LNCaP clone FGC (cell line): ENCODE measurements around the gene FRS2.

Experiments
- DNase-seq: peaks from one replicate; pipeline ENCODE4 v3.0.0-alpha.2; 2011; ENCODE audit warnings: low read depth
- H3K4me3 ChIP-seq: 2 replicates; pipeline ENCODE4 v1.5.1; 2011; ENCODE audit warnings: mild to moderate bottlenecking, low read depth, low read length, control low read depth
- TF ChIP-seq, protein P1 (sequence below): IDR thresholded peaks from 2 replicates; pipeline ENCODE4 v1.5.1; 2012; ENCODE audit warnings: mild to moderate bottlenecking; ENCODE audit not compliant: control insufficient read depth, insufficient read depth; ENCODE audit errors: extremely low read depth

Gene FRS2

DNA sequence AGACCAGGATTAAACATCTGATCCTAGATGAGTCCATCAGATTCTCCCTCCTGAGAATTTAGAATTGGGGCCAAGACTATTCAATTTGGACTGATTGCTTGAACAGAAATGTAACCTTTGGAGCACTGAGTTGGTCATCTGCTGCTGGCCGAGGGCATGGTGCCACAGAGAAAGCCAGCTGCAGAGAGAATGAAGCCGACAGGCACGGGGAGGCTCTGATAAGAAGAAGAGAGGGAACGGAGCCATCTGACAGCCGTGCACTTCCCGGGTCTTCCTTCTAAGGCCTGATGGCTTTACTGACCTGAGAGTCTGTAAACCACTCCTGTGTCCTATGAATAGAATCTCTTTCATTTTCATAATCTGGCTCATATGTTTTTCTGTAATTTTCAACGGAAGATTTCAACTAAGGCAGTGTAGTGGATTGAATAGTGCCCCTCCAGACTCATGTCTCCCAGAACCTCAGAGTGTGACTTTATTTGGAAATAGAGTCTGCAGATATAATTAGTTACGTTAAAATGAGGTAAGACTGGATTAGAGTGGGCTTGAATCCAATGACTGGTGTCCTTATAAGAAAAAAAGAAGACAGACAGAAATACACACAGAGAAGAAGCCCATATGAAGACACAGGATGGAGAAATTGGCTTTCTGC is 39.1 kb upstream of the FRS2 start:
- TF ChIP-seq, protein P1, sequence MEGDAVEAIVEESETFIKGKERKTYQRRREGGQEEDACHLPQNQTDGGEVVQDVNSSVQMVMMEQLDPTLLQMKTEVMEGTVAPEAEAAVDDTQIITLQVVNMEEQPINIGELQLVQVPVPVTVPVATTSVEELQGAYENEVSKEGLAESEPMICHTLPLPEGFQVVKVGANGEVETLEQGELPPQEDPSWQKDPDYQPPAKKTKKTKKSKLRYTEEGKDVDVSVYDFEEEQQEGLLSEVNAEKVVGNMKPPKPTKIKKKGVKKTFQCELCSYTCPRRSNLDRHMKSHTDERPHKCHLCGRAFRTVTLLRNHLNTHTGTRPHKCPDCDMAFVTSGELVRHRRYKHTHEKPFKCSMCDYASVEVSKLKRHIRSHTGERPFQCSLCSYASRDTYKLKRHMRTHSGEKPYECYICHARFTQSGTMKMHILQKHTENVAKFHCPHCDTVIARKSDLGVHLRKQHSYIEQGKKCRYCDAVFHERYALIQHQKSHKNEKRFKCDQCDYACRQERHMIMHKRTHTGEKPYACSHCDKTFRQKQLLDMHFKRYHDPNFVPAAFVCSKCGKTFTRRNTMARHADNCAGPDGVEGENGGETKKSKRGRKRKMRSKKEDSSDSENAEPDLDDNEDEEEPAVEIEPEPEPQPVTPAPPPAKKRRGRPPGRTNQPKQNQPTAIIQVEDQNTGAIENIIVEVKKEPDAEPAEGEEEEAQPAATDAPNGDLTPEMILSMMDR = no peak
- DNase-seq = no peak
- no peak overlapping the region for H3K4me3 ChIP-seq

DNA sequence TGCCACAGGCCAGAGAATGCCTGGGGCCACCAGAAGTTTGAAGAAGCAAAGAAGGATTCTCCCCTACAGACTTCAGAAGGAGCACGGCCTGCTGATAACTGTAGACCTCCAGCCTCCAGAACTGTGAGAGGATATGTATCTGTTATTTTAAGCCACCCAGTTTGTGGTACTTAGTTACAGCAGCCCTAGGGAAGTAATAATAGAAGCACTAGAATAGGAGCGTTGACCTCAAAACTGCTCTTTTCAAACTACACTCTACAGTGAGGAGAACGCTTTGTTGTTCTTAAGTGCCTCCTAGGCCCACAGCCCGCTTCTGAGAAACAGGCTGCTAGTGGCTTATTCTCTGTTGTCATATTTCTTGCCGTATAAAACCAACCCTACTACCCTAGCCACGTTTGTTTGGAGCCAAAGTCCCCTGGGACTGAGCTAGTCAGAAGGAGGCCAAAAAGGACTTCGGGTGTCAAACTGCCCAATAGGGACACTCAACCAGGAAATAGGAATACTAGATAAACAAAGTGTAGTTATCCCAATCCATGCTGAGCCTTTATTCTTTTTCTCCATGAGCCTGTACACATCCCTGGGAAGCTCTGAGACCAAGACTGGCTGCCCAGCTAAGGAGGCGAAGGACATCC is 38.5 kb upstream of the FRS2 start:
- no peak for DNase-seq
- TF ChIP-seq, protein P1 = no peak
- H3K4me3 ChIP-seq = no peak overlapping the region

DNA sequence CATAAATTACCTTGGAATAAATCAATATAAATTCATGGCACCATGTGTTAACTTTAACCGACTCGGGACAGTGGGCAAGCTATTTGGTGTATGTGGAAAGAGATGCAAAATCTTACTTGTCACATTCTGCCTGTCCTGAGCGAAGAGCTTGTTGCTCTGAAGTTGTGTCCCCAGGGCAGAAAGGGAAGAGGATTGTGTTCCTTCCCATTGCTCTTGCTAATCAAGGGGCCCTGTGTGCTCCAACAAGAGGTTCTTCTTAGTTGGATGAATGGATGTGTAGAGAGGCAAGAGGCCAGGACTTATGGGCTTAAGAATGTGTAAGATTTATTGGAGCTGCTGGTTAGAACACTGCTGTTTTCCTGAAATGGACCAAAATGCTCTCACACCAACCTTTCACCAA is 36.5 kb upstream of the FRS2 start:
- TF ChIP-seq, protein P1 = no peak
- no peak for DNase-seq
- H3K4me3 ChIP-seq = no peak overlapping the region

GRCh38 chr12:69435644-69436043 is 34.5 kb upstream of the FRS2 start:
- no peak overlapping the region for H3K4me3 ChIP-seq
- TF ChIP-seq, protein P1 = no peak
- DNase-seq = no peak

GRCh38 chr12:69437073-69437472 is 33.1 kb upstream of the FRS2 start:
- TF ChIP-seq, protein P1 = no peak
- no peak for DNase-seq
- no peak overlapping the region for H3K4me3 ChIP-seq

- H3K4me3 ChIP-seq = no peak overlapping the region
- no peak for DNase-seq
- TF ChIP-seq, protein P1 = no peak
Measured at GRCh38 chr12:69438539-69438938, 31.6 kb upstream of the FRS2 start.

- TF ChIP-seq, protein P1 = no peak
- peak; percentile 69 for DNase-seq
- no peak overlapping the region for H3K4me3 ChIP-seq
Measured at GRCh38 chr12:69440016-69440415, 30.2 kb upstream of the FRS2 start.
